ENCODE measurements around the gene FASTK. TPM values are rescaled to one million over a fixed set of nuclear protein-coding genes. Genes with fewer than 3 reads are reported as not detected.

Gene FASTK
- polyA plus RNA-seq, 1 donor (not counting 4 experiments of a cell fraction or from before 2014, with no cell fraction given), result 27.2 TPM

DNA sequence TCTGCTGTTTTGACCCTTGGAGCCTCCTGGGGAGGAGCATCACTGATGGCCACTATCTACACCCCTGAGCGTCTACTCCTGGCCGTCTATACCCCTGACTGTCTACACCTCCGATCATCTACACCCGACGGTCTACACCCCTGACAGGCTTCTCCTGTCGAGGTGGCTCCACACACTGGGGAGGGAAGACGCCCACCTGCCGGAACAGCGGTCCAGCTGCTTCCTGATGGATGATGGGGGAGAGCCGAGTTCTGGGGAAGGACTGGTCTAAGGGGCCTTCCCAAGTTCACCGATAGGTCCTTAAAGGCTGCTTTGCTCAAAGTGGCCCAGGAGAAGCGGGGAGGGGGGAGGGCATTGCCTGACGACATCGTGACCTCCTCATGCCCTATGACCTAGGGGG, 47.5 kb upstream of the FASTK start:
- Histone ChIP-seq H2AFZ (ENCODE audit: control insufficient read depth, low read length) (no peak overlapping the region), H3K27ac (ENCODE audit: control insufficient read depth, insufficient read depth, low read length) (no peak overlapping the region), H3K4me2 (ENCODE audit: control insufficient read depth, extremely low read depth, insufficient read depth, low read depth, low read length) (no peak overlapping the region), H3K79me2 (ENCODE audit: control insufficient read depth, insufficient read depth, low read length) (peaks cover 23% of the 10 kb centered on the region), H3K9me3 (ENCODE audit: control insufficient read depth, low read depth, low read length) (no peaks in the 10 kb centered on the region), H3K36me3 (ENCODE audit: control insufficient read depth in 2 of 2, extremely low read depth in 1 of 2, insufficient read depth in 2 of 2, low read length in 2 of 2) (peaks cover 34 to 56% of the 10 kb centered on the region in 2 experiments), H3K9me1 (ENCODE audit: control insufficient read depth, extremely low read depth, insufficient read depth, low read length) (peaks cover 2% of the 10 kb centered on the region), H3K9ac (ENCODE audit: control insufficient read depth, extremely low read depth, insufficient read depth, low read length) (no peak overlapping the region), H3K4me1 (ENCODE audit: control insufficient read depth, extremely low read depth, insufficient read depth, low read length) (peaks cover 18% of the 10 kb centered on the region), H3K4me3 (ENCODE audit: control insufficient read depth in 2 of 3, extremely low read depth in 1 of 3, insufficient read depth in 2 of 3, low read depth in 1 of 3, low read length in 3 of 3) (no peak overlapping the region), H4K20me1 (ENCODE audit: control insufficient read depth, extremely low read depth, insufficient read depth, low read length) (peaks cover 30% of the 10 kb centered on the region), H3K27me3 (ENCODE audit: control insufficient read depth, extremely low read depth, insufficient read depth, low read length) (no peaks in the 10 kb centered on the region)
- DNase-seq (ENCODE audit: low read depth, low spot score), result no peak
- no peak for TF ChIP-seq EZH2 (IDR thresholded peaks at IDR 0.05; ENCODE audit: low read length)
- TF ChIP-seq, protein P1, sequence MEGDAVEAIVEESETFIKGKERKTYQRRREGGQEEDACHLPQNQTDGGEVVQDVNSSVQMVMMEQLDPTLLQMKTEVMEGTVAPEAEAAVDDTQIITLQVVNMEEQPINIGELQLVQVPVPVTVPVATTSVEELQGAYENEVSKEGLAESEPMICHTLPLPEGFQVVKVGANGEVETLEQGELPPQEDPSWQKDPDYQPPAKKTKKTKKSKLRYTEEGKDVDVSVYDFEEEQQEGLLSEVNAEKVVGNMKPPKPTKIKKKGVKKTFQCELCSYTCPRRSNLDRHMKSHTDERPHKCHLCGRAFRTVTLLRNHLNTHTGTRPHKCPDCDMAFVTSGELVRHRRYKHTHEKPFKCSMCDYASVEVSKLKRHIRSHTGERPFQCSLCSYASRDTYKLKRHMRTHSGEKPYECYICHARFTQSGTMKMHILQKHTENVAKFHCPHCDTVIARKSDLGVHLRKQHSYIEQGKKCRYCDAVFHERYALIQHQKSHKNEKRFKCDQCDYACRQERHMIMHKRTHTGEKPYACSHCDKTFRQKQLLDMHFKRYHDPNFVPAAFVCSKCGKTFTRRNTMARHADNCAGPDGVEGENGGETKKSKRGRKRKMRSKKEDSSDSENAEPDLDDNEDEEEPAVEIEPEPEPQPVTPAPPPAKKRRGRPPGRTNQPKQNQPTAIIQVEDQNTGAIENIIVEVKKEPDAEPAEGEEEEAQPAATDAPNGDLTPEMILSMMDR (optimal IDR thresholded peaks at IDR 0.05 in 1 of 3, IDR thresholded peaks at IDR 0.05 in 1 of 3, conservative IDR thresholded peaks at IDR 0.05 in 1 of 3; ENCODE audit: extremely low read depth in 1 of 3, insufficient read depth in 2 of 3, low read length in 3 of 3), result no peak
- dilution Hi-C loops (cut with MboI; ENCODE audit: extremely low pct_ligation_motif_present, low sequenced_read_pairs), result no loop called here
- no peak for FAIRE-seq

DNA sequence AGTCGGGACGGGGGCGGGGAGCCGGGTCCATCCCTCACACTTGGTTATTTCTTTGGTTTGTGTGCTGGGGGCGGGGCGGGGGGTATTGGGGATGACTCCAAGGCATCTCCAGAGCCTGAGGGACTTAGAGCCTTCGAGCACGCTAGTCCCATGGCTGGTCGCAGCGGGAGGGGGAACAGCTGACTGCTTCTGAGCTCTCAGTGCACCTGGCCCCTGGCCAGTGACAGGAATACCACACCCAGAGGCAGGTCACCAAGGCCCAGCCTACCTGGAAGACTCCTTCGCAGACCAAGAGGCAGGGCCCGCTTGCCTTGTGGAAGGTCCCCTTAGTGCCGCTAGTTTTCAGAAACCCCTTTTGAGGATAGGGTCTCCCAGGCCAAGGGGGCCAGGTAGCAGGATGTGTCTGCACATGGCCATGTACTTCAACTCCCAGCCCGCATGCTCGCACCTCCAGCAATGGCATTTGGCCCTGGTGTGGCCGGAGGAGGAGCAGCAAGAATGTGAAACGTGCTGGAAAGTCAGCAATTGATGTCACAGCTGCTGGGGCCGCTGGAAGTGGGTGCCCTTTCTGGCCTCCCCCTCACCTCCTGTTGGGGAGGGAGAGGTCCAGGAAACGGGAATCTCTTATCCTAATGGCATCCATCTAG, 46.0 kb upstream of the FASTK start:
- Histone ChIP-seq H3K9me3 (ENCODE audit: control insufficient read depth, low read depth, low read length) (no peaks in the 10 kb centered on the region), H3K9me1 (ENCODE audit: control insufficient read depth, extremely low read depth, insufficient read depth, low read length) (peaks cover 2% of the 10 kb centered on the region), H4K20me1 (ENCODE audit: control insufficient read depth, extremely low read depth, insufficient read depth, low read length) (peaks cover 27% of the 10 kb centered on the region), H3K27ac (ENCODE audit: control insufficient read depth, insufficient read depth, low read length) (no peak overlapping the region), H3K27me3 (ENCODE audit: control insufficient read depth, extremely low read depth, insufficient read depth, low read length) (no peaks in the 10 kb centered on the region), H3K4me3 (ENCODE audit: control insufficient read depth in 2 of 3, extremely low read depth in 1 of 3, insufficient read depth in 2 of 3, low read depth in 1 of 3, low read length in 3 of 3) (no peak overlapping the region), H3K36me3 (ENCODE audit: control insufficient read depth in 2 of 2, extremely low read depth in 1 of 2, insufficient read depth in 2 of 2, low read length in 2 of 2) (peaks cover 40 to 45% of the 10 kb centered on the region in 2 experiments), H3K79me2 (ENCODE audit: control insufficient read depth, insufficient read depth, low read length) (peaks cover 23% of the 10 kb centered on the region), H2AFZ (ENCODE audit: control insufficient read depth, low read length) (no peak overlapping the region), H3K4me1 (ENCODE audit: control insufficient read depth, extremely low read depth, insufficient read depth, low read length) (peaks cover 18% of the 10 kb centered on the region), H3K4me2 (ENCODE audit: control insufficient read depth, extremely low read depth, insufficient read depth, low read depth, low read length) (no peak overlapping the region), H3K9ac (ENCODE audit: control insufficient read depth, extremely low read depth, insufficient read depth, low read length) (no peak overlapping the region)
- FAIRE-seq (no peak), DNase-seq (ENCODE audit: low read depth, low spot score) (no peak)
- dilution Hi-C loops (cut with MboI; ENCODE audit: extremely low pct_ligation_motif_present, low sequenced_read_pairs), result no loop called here
- TF ChIP-seq, protein P1 (optimal IDR thresholded peaks at IDR 0.05 in 1 of 3, IDR thresholded peaks at IDR 0.05 in 1 of 3, conservative IDR thresholded peaks at IDR 0.05 in 1 of 3; ENCODE audit: extremely low read depth in 1 of 3, insufficient read depth in 2 of 3, low read length in 3 of 3), result no peak

All from keratinocyte (primary cell).